Gastroesophageal sphincter (tissue), 3 donors: ENCODE results near the gene SEMA3F.

Experiments used
- POLR2A ChIP-seq, 2 donors: fragments of 450-650 bp; IDR thresholded peaks; one replicate each; pipeline ENCODE4 v1.6.1; 2017; ENCODE audit warnings: antibody characterized with exemption in 2 of 2, mild to moderate bottlenecking in 2 of 2, moderate library complexity in 1 of 2
- TF ChIP-seq, protein P1 (sequence below), 4 experiments: fragments of 200-600 bp in 2 of 4; fragments of 450-650 bp in 2 of 4; sonication (generic) in 1 of 4; IDR thresholded peaks; one replicate each; pipeline ENCODE4 v1.5.1; 2017 to 2019; ENCODE audit warnings: antibody characterized with exemption in 4 of 4, mild to moderate bottlenecking in 2 of 4, moderate library complexity in 2 of 4

DNA sequence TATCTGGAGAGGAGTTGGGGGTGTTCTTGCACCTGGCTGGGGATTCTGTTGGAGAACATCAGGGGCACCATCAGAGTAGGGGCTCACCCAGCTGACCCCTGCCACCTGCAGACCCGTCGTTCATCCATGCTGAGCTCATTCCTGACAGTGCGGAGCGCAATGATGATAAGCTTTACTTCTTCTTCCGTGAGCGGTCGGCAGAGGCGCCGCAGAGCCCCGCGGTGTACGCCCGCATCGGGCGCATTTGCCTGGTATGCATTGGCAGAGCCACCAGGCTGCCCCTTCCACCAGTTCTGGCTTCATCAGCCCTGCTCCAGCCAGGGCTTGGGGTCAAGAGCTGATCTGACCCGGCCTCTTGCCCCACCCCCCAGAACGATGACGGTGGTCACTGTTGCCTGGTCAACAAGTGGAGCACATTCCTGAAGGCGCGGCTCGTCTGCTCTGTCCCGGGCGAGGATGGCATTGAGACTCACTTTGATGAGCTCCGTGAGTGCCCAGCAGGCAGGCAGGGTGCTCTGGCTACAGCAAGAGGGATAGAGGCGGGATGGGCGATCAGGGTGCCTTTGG is 27.5 kb downstream of the SEMA3F start:
- TF ChIP-seq POLR2A (IDR thresholded peaks at IDR 0.05): no peak
- TF ChIP-seq, protein P1, sequence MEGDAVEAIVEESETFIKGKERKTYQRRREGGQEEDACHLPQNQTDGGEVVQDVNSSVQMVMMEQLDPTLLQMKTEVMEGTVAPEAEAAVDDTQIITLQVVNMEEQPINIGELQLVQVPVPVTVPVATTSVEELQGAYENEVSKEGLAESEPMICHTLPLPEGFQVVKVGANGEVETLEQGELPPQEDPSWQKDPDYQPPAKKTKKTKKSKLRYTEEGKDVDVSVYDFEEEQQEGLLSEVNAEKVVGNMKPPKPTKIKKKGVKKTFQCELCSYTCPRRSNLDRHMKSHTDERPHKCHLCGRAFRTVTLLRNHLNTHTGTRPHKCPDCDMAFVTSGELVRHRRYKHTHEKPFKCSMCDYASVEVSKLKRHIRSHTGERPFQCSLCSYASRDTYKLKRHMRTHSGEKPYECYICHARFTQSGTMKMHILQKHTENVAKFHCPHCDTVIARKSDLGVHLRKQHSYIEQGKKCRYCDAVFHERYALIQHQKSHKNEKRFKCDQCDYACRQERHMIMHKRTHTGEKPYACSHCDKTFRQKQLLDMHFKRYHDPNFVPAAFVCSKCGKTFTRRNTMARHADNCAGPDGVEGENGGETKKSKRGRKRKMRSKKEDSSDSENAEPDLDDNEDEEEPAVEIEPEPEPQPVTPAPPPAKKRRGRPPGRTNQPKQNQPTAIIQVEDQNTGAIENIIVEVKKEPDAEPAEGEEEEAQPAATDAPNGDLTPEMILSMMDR (IDR thresholded peaks at IDR 0.05): no peak
